ENCODE measurements around the gene GPR142. TPM values are rescaled to one million over a fixed set of nuclear protein-coding genes. Genes with fewer than 3 reads are reported as not detected.
"Not testable (repeated sequence)": the region's sequence is repeated elsewhere in the genome, so short reads cannot be mapped to it uniquely, and the experiment has no call there.

The GPR142 gene
- total RNA-seq, 2 donors from 2014 or later: not detected

- no peaks in the 10 kb centered on the region for H3K36me3 ChIP-seq
- TF ChIP-seq CTCF (IDR thresholded peaks at IDR 0.05): no peak
- DNase-seq (ENCODE audit: low spot score): no peak
- no peak overlapping the region for H3K4me3 ChIP-seq
- no peaks in the 10 kb centered on the region for H3K27me3 ChIP-seq (replicated peaks; ENCODE audit: insufficient read depth)
- H3K9me3 ChIP-seq: no peaks in the 10 kb centered on the region
- no peak overlapping the region for H3K27ac ChIP-seq
- H3K4me1 ChIP-seq (ENCODE audit: control insufficient read depth in 1 of 2, low read depth in 2 of 2): no peaks in the 10 kb centered on the region
- ATAC-seq (ENCODE audit: insufficient number of reproducible peaks, low FRiP score, low read depth): no peak
Measured at GRCh38 chr17:74404789-74405188, 37.5 kb downstream of the GPR142 start.

- H3K4me1 ChIP-seq (ENCODE audit: control insufficient read depth in 1 of 2, low read depth in 2 of 2); ATAC-seq (ENCODE audit: insufficient number of reproducible peaks, low FRiP score, low read depth); H3K36me3 ChIP-seq; H3K27ac ChIP-seq; H3K4me3 ChIP-seq; H3K27me3 ChIP-seq (replicated peaks; ENCODE audit: insufficient read depth); H3K9me3 ChIP-seq; DNase-seq (ENCODE audit: low spot score): not testable (repeated sequence)
Measured at GRCh38 chr17:74405311-74405710, 38.0 kb downstream of the GPR142 start.

GRCh38 chr17:74407384-74407783 is 40.1 kb downstream of the GPR142 start:
- no peak overlapping the region for H3K27ac ChIP-seq
- no peaks in the 10 kb centered on the region for H3K9me3 ChIP-seq

GRCh38 chr17:74408262-74408661 is 41.0 kb downstream of the GPR142 start:
- Histone ChIP-seq H3K9me3 (no peaks in the 10 kb centered on the region), H3K4me3 (no peak overlapping the region), H3K27me3 (replicated peaks; ENCODE audit: insufficient read depth) (no peaks in the 10 kb centered on the region), H3K4me1 (ENCODE audit: control insufficient read depth in 1 of 2, low read depth in 2 of 2) (no peaks in the 10 kb centered on the region), H3K36me3 (no peaks in the 10 kb centered on the region), H3K27ac (no peak overlapping the region)
- no peak for DNase-seq (ENCODE audit: low spot score)
- ATAC-seq (ENCODE audit: insufficient number of reproducible peaks, low FRiP score, low read depth): no peak
- no peak for TF ChIP-seq CTCF (IDR thresholded peaks at IDR 0.05)

More at GRCh38 chr17:74407384-74407783, 40.1 kb downstream of the GPR142 start:
- Histone ChIP-seq H3K27me3 (replicated peaks; ENCODE audit: insufficient read depth) (no peaks in the 10 kb centered on the region), H3K36me3 (no peaks in the 10 kb centered on the region), H3K4me3 (no peak overlapping the region), H3K4me1 (ENCODE audit: control insufficient read depth in 1 of 2, low read depth in 2 of 2) (no peaks in the 10 kb centered on the region)
- ATAC-seq (ENCODE audit: insufficient number of reproducible peaks, low FRiP score, low read depth) (no peak), DNase-seq (ENCODE audit: low spot score) (no peak)
- TF ChIP-seq CTCF (IDR thresholded peaks at IDR 0.05): no peak

- Histone ChIP-seq H3K9me3 (no peaks in the 10 kb centered on the region), H3K4me3 (no peak overlapping the region), H3K36me3 (no peaks in the 10 kb centered on the region), H3K27ac (no peak overlapping the region), H3K4me1 (ENCODE audit: control insufficient read depth in 1 of 2, low read depth in 2 of 2) (no peaks in the 10 kb centered on the region), H3K27me3 (replicated peaks; ENCODE audit: insufficient read depth) (no peaks in the 10 kb centered on the region)
- DNase-seq (ENCODE audit: low spot score) (no peak), ATAC-seq (ENCODE audit: insufficient number of reproducible peaks, low FRiP score, low read depth) (no peak)
- no peak for TF ChIP-seq CTCF (IDR thresholded peaks at IDR 0.05)
Measured at GRCh38 chr17:74408815-74409214, 41.5 kb downstream of the GPR142 start.

- H3K27ac ChIP-seq: no peak overlapping the region
- ATAC-seq (ENCODE audit: insufficient number of reproducible peaks, low FRiP score, low read depth) (no peak), DNase-seq (ENCODE audit: low spot score) (no peak)
- no peaks in the 10 kb centered on the region for H3K27me3 ChIP-seq (replicated peaks; ENCODE audit: insufficient read depth)
- no peaks in the 10 kb centered on the region for H3K4me1 ChIP-seq (ENCODE audit: control insufficient read depth in 1 of 2, low read depth in 2 of 2)
- no peak overlapping the region for H3K4me3 ChIP-seq
- no peaks in the 10 kb centered on the region for H3K9me3 ChIP-seq
- H3K36me3 ChIP-seq: no peaks in the 10 kb centered on the region
- no peak for TF ChIP-seq CTCF (IDR thresholded peaks at IDR 0.05)
Measured at GRCh38 chr17:74410001-74410443, 42.7 kb downstream of the GPR142 start.
